ENCODE data around the gene RTN4RL2.
A peak's percentile ranks its signal among the peaks of the same experiment; 100 is the strongest.

The RTN4RL2 gene

DNA sequence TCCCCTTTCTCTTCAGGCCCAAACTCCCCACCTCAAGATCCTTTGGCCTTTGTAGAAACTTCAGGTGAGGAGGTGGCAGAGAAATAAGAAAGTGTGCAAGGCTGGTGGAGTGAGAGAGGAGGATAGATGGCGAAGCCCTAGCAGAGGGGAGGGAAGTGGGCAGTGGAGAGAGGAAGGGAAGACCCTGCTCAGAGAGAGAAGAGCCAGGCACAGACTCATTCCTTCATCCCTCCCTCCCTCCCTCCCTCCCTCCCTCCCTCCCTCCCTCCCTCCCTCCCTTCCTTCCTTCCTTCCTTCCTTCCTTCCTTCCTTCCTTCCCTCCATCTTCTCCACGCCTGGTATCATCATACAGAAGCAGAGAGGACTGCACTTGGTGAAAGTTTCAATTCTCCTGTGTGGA is 21.0 kb downstream of the RTN4RL2 start:
- no peak for DNase-seq (ENCODE audit: low read depth)

DNA sequence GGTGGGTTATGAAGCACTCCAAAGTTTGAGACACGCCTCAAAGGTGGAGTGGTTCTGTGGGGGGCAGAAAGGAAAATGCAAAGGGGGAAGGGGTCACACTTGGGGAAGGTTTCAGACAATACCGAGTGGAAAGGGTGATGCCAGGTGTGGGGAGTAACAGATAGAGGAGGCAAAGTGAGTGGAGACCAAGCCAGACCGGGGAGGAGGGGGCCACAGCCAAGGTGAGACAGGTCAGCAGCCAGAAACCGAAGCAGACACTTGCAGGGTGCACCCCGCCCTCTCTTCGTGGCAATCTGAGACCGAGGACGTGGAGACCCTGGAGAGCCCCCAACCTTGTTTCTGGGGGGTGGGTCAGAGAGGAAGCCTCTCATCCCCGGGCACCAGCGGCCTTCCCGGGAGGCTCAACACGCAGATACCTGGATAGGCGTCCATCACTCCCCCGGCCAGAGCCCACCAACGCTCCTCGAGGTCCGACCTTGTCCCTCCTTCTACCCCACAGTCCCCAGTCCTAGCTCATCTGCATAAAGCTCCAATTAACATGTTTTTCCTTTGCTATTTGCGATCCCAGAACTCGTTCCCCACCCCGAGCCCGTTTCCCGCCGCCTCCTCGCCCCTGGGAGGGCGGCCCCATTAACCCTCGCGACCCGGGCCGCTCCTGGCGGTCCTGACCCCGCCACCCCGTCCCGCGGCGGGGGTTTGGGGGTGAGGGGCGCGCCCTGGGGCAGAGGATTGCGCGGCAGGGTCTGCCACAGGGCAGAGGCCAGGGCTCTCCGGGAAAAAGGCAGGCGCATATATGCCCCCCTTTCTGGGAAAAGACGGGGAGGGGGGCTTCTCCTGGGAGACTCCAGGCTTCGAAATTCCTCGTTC is 21.8 kb downstream of the RTN4RL2 start:
- DNase-seq (ENCODE audit: low read depth): no peak

DNA sequence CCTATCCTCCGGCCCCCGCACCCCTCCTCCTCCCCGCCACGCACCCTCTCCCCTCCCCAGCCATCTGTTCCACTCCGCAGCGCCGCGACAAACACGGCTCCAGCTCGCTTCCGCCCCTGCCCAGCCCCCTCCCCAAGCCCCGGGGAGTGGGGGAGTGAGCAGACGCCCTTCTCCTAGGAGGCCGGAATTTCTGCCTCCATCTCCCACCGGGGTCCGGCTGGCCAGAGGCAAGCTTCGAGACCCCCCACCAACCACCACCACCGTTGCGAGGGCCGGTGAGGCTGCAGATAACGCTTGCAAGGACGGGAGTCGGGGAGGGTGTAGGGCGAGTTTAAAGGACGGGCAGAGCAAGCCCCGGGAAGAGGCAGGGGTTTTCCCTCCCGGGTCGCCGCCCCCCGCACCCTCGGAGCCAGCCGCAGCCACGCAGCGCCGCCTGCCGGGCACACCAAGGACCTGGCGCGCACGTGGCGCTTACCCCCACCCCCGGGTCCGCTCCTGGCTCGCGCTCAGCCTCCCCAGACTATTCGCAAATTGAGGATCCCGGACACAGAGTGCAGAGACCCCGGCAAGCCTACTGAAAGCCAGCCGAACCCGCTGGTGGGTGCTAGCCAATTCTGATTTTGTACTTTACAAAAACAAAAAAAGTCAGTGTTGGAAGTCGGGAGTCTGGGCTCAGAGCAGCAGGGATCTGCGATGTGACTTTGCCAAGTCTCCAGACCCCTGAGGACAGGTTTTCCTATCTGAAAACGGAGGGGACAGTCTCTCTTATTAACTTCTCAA is 22.6 kb downstream of the RTN4RL2 start:
- DNase-seq (ENCODE audit: low read depth): peak; percentile 45

DNA sequence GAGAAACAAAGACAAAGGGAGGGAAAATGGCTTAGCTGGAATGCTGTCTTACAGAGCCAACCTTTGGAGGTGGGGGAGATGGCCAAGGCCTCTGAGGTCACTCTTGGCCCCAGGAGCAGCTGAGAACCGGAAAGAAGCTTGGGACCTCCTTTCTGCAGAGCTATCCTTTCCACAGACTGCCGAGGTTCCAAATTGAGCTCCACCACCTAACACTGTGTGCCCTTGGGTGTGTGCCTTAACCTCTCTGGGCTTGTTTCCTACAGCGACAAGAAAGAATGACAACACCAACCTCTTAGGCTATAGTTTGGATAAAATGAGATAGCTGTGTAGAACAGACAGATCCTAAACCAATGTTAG is 23.2 kb downstream of the RTN4RL2 start:
- DNase-seq (ENCODE audit: low read depth): no peak

DNA sequence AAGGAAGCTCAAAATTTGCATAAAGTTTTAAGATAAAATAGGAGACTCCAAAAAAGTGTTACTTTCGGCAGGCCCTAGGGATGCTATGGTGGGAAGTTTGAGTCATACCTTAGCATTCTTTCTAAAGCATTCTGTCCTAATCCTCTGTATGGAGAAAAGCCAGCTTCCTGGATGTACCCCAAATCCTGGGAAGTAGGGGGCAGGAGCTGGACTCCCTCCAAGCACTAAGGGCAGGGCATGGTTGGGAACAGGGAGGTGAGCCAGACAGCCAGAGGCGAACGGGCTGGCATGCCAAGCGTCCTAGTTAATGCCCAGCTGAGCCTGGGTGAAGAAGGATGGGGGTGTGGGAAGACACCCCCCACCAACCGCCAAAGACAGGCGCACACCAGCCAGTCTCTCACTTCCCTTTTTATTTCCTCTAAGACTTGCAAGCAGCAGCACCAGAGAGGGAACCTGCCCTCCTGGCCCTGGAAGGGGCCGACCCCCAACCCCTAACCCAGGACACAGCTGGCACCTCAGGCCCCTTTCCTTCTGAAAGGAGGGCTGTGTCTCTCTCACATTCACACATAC is 23.9 kb downstream of the RTN4RL2 start:
- DNase-seq (ENCODE audit: low read depth): no peak

DNA sequence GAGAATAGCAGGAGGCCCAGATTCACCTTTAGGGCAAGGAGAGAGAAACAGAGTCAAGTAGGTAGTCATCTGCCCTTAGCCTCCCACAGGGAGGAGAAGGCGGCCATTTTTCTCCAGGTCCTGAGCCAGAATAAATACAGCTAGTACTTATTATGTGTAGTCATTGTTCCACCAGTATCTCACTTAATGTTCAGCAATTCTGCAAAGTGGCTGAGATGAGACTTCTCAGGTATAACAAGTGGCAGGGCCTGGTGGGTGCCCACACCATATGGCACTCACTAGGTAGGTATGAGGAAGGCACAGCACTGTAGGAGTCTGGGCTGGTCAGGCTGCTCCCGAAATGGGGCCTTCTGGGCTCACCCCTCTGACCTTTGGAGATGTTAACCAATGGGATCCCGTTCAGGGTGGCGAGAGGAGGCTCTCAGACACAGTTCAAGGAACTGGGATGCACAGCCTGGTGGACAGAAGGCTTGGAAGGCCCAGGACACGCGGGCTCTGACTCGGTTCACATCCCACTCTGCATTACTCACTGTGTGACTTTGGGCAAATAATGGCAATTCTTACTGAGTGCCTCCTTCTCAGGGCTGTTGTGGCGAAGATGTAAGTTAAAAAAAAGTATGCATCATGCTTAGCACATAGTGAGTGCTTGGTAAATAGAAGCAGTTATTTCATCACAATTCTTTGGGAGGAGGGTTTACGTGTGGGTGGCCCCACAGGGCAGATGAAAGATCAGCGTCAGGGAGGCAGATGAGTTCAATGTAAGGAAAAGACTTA is 25.1 kb downstream of the RTN4RL2 start:
- no peak for DNase-seq (ENCODE audit: low read depth)

- DNase-seq (ENCODE audit: low read depth): no peak
Measured at GRCh38 chr11:57487021-57487778, 26.9 kb downstream of the RTN4RL2 start.

DNA sequence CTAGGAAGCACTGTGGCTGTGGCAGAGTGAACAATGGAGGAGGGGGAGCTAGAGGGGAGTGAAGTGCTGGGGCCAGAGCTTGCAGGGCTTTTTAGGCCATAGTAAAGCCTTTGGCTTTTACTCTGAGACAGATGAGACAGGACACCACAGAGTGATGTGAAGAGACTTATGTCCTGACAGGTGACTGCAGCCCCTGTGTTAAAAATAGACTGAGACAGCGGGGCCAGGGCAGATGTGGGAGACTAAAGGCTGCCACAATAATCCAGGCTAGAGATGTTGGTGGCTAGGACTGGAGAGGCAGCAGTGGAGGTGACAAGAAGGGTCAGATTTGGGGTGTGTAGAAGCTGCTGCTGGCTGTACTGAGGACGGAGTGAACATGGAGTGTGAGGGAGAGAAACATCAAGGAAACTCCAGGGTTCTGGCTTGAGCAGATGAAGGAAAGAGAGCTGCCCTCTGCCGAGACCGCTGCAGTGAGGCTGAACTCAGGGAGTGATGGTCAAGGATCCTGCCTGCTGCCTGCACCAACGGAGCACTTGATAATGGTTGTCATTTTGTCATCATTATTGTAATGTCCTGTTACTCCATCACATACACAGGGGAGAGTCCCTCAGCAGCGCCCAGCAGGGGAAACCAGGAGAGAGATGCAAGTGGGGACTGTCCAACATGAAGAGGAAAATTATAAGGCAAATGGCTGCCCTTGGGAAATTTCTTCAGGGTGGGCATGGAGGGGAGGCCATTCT is 27.8 kb downstream of the RTN4RL2 start:
- no peak for DNase-seq (ENCODE audit: low read depth)

GRCh38 chr11:57490456-57491248 is 30.3 kb downstream of the RTN4RL2 start:
- DNase-seq (ENCODE audit: low read depth): no peak

- peak; percentile 26 for DNase-seq (ENCODE audit: low read depth)
Measured at GRCh38 chr11:57491371-57492061, 31.2 kb downstream of the RTN4RL2 start.

GRCh38 chr11:57493507-57494503 is 33.5 kb downstream of the RTN4RL2 start:
- peak; percentile 64 for DNase-seq (ENCODE audit: low read depth)

- DNase-seq (ENCODE audit: low read depth): no peak
Measured at GRCh38 chr11:57496109-57496820, 35.9 kb downstream of the RTN4RL2 start.

DNA sequence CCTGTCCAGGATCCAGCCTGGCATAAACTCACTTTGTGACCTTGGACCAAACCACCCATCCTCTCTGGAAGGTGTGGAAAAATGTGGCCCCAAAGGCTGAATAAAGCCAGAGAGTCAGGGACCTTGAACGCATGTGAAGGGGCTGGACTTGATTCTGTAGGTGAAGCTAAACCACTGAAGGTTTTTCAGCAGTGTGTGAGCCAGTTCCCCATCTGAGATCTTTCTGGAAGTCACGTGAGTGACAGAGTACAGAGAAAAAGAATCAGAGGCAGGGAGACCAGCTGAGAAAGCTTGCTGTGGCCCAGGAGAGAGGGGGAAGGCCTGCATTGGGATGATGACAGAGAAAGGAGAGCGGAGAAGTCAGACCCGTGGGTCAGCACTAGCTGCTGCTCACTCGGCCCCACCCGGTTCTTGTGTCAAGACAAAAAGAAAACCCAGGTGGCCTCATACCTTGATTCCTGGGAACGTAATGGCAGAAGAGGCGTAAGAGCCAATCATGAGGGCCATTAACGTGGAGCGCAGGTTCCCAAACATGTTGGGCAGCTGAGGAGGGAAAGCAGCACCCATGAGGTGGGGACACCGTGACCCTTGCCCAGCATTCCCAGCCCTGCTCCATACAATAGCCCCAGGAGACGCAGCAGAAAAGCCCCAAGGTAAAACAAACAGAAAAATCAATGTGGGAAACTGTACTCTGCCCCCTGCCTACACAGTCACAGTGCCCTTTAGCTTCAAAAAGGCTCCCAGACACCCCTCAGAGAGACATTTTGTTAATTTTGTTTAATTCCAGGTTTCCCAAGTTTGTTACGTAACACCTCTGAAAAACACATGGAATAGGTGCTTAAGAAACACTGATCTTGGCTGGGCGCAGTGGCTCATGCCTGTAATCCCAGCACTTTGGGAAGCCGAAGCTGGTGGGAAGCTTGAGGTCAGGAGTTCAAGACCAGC is 37.2 kb downstream of the RTN4RL2 start:
- DNase-seq (ENCODE audit: low read depth): no peak

GRCh38 chr11:57498540-57498939 is 38.2 kb downstream of the RTN4RL2 start:
- no peak for DNase-seq (ENCODE audit: low read depth)

DNA sequence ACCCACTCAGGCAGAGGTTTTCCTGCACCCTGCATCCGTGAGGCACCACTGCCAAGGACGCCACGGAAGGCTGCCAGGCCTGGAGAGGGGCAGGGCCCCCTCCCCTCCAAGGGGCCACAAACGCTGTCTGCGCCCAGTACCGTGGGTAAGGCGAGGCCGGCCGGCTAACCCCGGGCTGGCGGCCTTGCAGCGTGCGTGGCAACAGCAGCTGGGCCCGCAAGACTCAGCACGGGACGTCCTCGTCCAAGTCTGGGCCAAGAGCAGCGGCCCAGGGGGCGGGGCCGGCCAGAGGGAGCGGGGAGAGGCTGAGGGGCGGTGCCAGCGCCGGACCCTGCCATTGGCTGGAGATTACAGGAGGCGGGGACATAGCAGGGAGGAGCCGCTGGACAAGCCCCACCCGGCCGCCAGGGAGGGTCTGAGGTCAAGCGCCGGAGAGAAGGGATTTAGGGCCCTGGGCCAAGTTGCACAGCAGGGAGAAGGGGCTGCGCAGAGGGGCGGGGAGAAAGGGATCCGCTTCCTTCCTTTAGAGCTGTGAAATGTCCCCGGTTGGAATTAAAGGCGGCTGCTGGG is 39.2 kb downstream of the RTN4RL2 start:
- no peak for DNase-seq (ENCODE audit: low read depth)

- no peak for DNase-seq (ENCODE audit: low read depth)
Measured at GRCh38 chr11:57499983-57500461, 39.7 kb downstream of the RTN4RL2 start.

All from activated T-cell treated with anti-CD3 and anti-CD28 coated beads for 1 hour (primary cell).